22Rv1 (cell line): ENCODE results near the gene SH2B3.

ENCODE experiments used
- H3K27ac ChIP-seq: fragments of 450-650 bp; 2 replicates; pipeline ENCODE4 v1.5.1; 2017
- CTCF ChIP-seq: fragments of 450-650 bp; IDR thresholded peaks from 2 replicates; pipeline ENCODE4 v1.5.1; 2017; ENCODE audit warnings: mild to moderate bottlenecking
- ZFX ChIP-seq: fragments of 450-650 bp; IDR thresholded peaks from 2 replicates; pipeline ENCODE4 v1.6.1; 2017; ENCODE audit warnings: antibody characterized with exemption, borderline replicate concordance

The SH2B3 gene

GRCh38 chr12:111436811-111437210 lies 31.1 kb downstream of the SH2B3 start:
- TF ChIP-seq ZFX, result no peak
- TF ChIP-seq CTCF, result no peak
- H3K27ac ChIP-seq, result no peak overlapping the region

- H3K27ac ChIP-seq, result no peak overlapping the region
- TF ChIP-seq ZFX (no peak), CTCF (no peak)
Observed at GRCh38 chr12:111437816-111438454, 32.2 kb downstream of the SH2B3 start.

- TF ChIP-seq CTCF, result no peak
- no peak overlapping the region for H3K27ac ChIP-seq
Observed at GRCh38 chr12:111438481-111438880, 32.8 kb downstream of the SH2B3 start.

- H3K27ac ChIP-seq, result no peak overlapping the region
- no peak for TF ChIP-seq ZFX
- no peak for TF ChIP-seq CTCF
Observed at GRCh38 chr12:111439657-111440151, 34.0 kb downstream of the SH2B3 start.

DNA sequence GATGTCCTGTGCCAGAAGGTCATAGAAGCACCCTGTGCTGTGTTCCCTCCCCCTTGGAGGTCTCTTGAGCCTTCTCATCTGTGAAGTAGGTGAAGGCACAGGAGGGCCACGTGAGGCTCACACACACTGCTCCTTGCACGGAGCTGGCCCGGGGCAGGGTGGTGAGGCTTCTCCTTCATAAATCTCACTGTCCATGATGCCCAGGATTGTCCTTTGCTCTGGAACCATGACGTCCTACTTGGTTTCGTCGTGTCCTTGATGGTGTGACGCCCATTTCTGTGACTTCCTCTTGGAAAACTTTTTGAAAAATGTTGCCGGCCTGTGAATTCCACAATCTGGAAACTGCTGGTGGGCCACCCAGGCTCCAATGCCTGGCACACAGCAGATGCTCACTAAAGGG lies 34.4 kb downstream of the SH2B3 start:
- no peak overlapping the region for H3K27ac ChIP-seq
- TF ChIP-seq CTCF, result no peak
- TF ChIP-seq ZFX, result no peak

DNA sequence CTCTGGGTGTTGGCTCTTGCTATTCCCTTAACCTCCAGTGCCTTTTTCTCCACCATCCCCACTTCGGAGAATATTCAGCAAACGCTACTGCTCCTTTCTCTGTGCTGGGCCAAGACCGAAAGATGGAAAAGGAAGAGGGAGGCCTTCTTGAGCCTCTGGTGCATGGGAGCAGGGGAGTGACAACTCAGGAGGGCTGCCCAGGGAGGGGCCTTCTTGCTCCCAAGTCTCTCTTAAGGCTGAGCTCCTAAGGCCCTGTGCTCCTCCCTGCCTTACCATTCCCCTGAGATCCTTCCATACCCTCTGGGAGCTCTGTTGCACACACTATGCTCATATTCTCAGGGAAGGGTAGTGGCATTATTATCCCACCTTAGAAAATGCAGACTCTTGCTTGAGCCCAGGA lies 34.9 kb downstream of the SH2B3 start:
- no peak for TF ChIP-seq CTCF
- TF ChIP-seq ZFX, result no peak
- no peak overlapping the region for H3K27ac ChIP-seq

GRCh38 chr12:111441107-111441928 lies 35.6 kb downstream of the SH2B3 start:
- H3K27ac ChIP-seq, result no peak overlapping the region
- TF ChIP-seq CTCF (no peak), ZFX (no peak)
